AG04449 (cell line): ENCODE data around the gene ZNF397.
"Not testable (repeated sequence)": the region's sequence is repeated elsewhere in the genome, so short reads cannot be mapped to it uniquely, and the experiment has no call there.

Experiments
- CTCF ChIA-PET: fragments of 350-600 bp; formaldehyde crosslinking; extraction: SDS; loops from one replicate; lab custom pipeline; 2021; ENCODE audit warnings: antibody characterized with exemption; lab: Yijun Ruan, JAX
- POLR2A ChIA-PET: fragments of 400-600, 350-600 bp; formaldehyde crosslinking; extraction: SDS; loops from one replicate; lab custom pipeline; 2020; ENCODE audit warnings: antibody characterized with exemption, inconsistent platforms; lab: Yijun Ruan, JAX
- DNase-seq: peaks from one replicate; pipeline ENCODE4 v3.0.0-alpha.2; 2010; ENCODE audit warnings: low read depth, low spot score
- H3K4me3 ChIP-seq: 2 replicates; pipeline ENCODE4 v1.5.1; 2011; ENCODE audit warnings: low read depth, mild to moderate bottlenecking, control low read depth, low read length
- CTCF ChIP-seq: IDR thresholded peaks from one replicate; pipeline ENCODE4 v1.5.1; 2011; ENCODE audit warnings: mild to moderate bottlenecking, moderate library complexity, low read length, control low read depth, inconsistent platforms; ENCODE audit not compliant: insufficient read depth; ENCODE audit errors: missing control alignments

ZNF397 gene

GRCh38 chr18:35203067-35203466 is 37.8 kb upstream of the ZNF397 start:
- no peak for TF ChIP-seq CTCF
- H3K4me3 ChIP-seq: no peak overlapping the region
- CTCF ChIA-PET: interaction anchor here (2.4 kb wide), 1 partner anchor 196 kb away, joined by 6 read pairs; no protein-coding TSS in a partner anchor
- DNase-seq: no peak
- POLR2A ChIA-PET: no interaction called here

DNA sequence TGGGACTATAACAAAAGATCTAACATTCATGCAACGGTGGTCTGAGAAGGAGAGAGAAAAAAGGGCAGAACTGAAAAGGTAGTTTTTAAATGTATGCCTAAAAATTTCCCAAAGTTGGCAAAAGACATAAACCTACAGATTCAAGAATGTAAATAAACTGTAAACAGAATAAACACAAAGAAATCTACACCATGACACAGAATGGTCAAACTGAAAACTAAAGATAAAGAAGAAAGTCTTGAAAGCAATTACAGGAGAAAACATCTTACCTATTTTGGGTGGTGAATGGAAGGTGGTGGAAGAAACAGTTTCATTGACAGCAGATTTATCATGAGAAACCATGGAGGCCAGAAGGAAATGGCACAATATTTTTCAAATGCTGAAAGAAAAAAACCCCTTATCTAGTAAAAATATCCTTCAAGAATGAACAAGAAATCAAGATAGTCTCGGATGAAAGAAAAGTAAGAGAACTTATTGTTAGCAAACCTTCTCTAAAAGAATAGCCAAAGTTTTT is 35.6 kb upstream of the ZNF397 start:
- no peak for DNase-seq
- ChIA-PET POLR2A (no interaction called here), CTCF (no interaction called here)
- H3K4me3 ChIP-seq: no peak overlapping the region
- no peak for TF ChIP-seq CTCF

- H3K4me3 ChIP-seq, POLR2A ChIA-PET, DNase-seq, CTCF ChIA-PET: not testable (repeated sequence)
Measured at GRCh38 chr18:35205746-35206458, 34.9 kb upstream of the ZNF397 start.

DNA sequence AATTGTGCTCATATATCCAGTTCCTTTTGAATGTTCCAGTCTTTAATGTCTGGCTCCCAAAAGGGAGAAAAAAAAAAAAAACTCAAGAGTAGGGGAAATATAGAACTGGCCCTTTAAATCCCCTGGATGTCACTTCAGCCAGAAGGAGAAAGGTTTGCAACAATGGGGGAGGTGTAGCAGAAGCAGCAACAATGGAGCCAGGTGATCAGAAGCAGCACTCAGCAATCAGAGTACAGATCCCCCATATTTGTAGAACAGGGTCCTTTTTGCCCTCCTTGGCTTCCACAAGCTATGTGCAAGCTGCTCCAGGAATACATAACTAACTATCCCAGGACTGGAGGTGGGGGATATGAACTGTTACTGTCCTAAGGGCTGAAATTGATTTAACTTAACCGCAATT is 25.8 kb upstream of the ZNF397 start:
- TF ChIP-seq CTCF: no peak
- CTCF ChIA-PET: no interaction called here
- no peak for DNase-seq
- H3K4me3 ChIP-seq: no peak overlapping the region
- POLR2A ChIA-PET: no interaction called here

DNA sequence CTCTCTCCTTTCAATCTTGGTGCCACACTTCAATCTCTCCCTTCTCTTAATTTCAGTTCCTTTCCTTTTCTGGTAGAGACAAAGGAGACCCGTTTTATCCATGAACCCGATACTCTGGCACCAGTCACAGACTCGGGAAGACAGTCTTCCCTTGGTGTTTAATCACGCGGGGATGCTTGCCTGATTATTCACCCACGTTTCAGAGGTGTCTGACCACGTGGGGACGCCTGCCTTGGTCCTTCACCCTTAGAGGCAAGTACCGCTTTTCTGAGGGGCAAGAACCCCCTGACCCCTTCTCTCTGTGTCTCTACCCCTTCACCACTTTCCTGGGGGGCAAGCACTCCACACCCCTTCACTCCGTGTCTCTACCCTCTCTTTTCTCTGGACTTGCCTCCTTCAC is 24.2 kb upstream of the ZNF397 start:
- H3K4me3 ChIP-seq, DNase-seq, POLR2A ChIA-PET: not testable (repeated sequence)
- CTCF ChIA-PET: interaction anchor here (0.7 kb wide), 1 partner anchor 15 kb away, joined by 3 read pairs; no protein-coding TSS in a partner anchor

GRCh38 chr18:35219331-35219730 is 21.5 kb upstream of the ZNF397 start:
- H3K4me3 ChIP-seq, DNase-seq, CTCF ChIA-PET, POLR2A ChIA-PET: not testable (repeated sequence)

DNA sequence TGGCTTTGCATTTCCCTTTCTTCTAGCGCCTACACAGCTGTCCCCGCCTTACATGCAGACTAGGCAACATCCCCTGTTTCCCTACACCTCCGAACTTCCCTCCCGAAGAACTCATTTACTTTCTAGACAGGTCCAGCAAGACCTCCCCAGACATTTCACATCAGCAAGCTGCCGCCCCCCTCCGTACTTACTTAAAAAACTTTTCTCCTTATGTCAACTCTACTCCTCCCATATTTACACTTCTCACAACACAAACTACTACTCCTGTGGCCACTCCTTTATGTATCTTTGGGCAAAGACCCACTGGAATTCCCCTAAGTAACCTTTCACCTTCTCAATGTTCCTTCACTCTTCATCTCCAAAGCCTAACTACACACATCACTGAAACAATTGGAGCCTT is 20.4 kb upstream of the ZNF397 start:
- POLR2A ChIA-PET: no interaction called here
- H3K4me3 ChIP-seq: no peak overlapping the region
- no peak for TF ChIP-seq CTCF
- CTCF ChIA-PET: no interaction called here
- no peak for DNase-seq

GRCh38 chr18:35223797-35224196 is 17.0 kb upstream of the ZNF397 start:
- TF ChIP-seq CTCF: no peak
- CTCF ChIA-PET: no interaction called here
- no peak for DNase-seq
- POLR2A ChIA-PET: no interaction called here
- no peak overlapping the region for H3K4me3 ChIP-seq
